K562 (cell line): ENCODE results near the gene FGFRL1. TPM values are rescaled to one million over a fixed set of nuclear protein-coding genes. Genes with fewer than 3 reads are reported as not detected.
A peak's percentile ranks its signal among the peaks of the same experiment; 100 is the strongest.

ENCODE experiments used
- ATAC-seq: fragments of 200-7000 bp; cut with Tn5 transposase; 3 replicates; pipeline ENCODE4 v1.9.1; 2020; ENCODE audit warnings: moderate library complexity
- BruUV-seq: library from RNA; stranded (reverse); fragments of 400-500 nt; replicated peaks from 2 replicates; lab custom pipeline; 2021; lab: Mats Ljungman, UMichigan
- CTCF ChIA-PET: fragments of 300-600 bp; formaldehyde crosslinking; extraction: SDS; loops from one replicate; lab custom pipeline; 2021; ENCODE audit warnings: low intra/inter-chr PET ratio; lab: Yijun Ruan, JAX
- POLR2A ChIA-PET: fragments of 300-600, 350-650 bp; sonication (Branson Sonifier 250); formaldehyde crosslinking; extraction: SDS; loops from one replicate; lab custom pipeline; 2021; ENCODE audit warnings: antibody characterized with exemption, inconsistent platforms; lab: Yijun Ruan, JAX
- DNase-seq, 4 experiments: peaks; one replicate each; pipeline versions ENCODE4 v3.0.0 to v3.0.0-alpha.2; 2011 to 2018; ENCODE audit warnings: low spot score in 3 of 4, mixed read lengths in 3 of 4; ENCODE audit errors: extremely low read depth in 1 of 4
- FAIRE-seq: peaks from 2 replicates; lab custom pipeline; 2011; peaks lifted over from hg19 to GRCh38; lab: Jason Lieb, UNC
- H2AFZ ChIP-seq: 2 replicates; pipeline ENCODE4 v1.6.0; 2011; ENCODE audit warnings: low read depth, low read length, control low read depth, inconsistent platforms
- H3K27ac ChIP-seq: fragments of 200-600 bp; 3 replicates; pipeline ENCODE4 v1.8.0; 2011; ENCODE audit warnings: low read depth, mild to moderate bottlenecking, control low read depth, inconsistent platforms, low read length, moderate library complexity, mixed read lengths; ENCODE audit errors: extremely low read depth
- H3K27me3 ChIP-seq, 2 experiments: fragments of 300-600 bp in 1 of 2; 2 replicates in 1 of 2; 3 replicates in 1 of 2; pipeline versions ENCODE4 v1.6.0 to v1.8.0; 2011; ENCODE audit warnings: inconsistent platforms in 2 of 2, low read length in 2 of 2, mild to moderate bottlenecking in 1 of 2, mixed read lengths in 1 of 2, moderate library complexity in 1 of 2; ENCODE audit not compliant: control insufficient read depth in 2 of 2, insufficient read depth in 2 of 2
- H3K36me3 ChIP-seq: fragments of 300-600 bp; 3 replicates; pipeline ENCODE4 v1.8.0; 2011; ENCODE audit warnings: mild to moderate bottlenecking, low read length, inconsistent platforms; ENCODE audit not compliant: control insufficient read depth, insufficient read depth
- H3K4me1 ChIP-seq, 2 experiments: fragments of 200-600 bp in 1 of 2; replicated peaks in 1 of 2; 2 replicates in 1 of 2; 3 replicates in 1 of 2; pipeline versions ENCODE4 v1.5.1 to v1.8.0; 2011; ENCODE audit warnings: inconsistent platforms in 2 of 2, low read length in 2 of 2, mild to moderate bottlenecking in 1 of 2, mixed read lengths in 1 of 2, moderate library complexity in 1 of 2; ENCODE audit not compliant: control insufficient read depth in 2 of 2, insufficient read depth in 2 of 2
- H3K4me2 ChIP-seq: 2 replicates; pipeline ENCODE4 v1.6.1; 2011; ENCODE audit warnings: low read length, control low read depth, inconsistent platforms, mixed read lengths; ENCODE audit not compliant: insufficient read depth
- H3K4me3 ChIP-seq: fragments of 200-600 bp; sonication (generic), shearing (Covaris generic); 2 replicates; pipeline ENCODE4 v1.5.1; 2016; ENCODE audit warnings: control low read depth, inconsistent platforms
- H3K79me2 ChIP-seq: fragments of 200-600 bp; 3 replicates; pipeline ENCODE4 v1.8.0; 2011; ENCODE audit warnings: low read length, inconsistent platforms; ENCODE audit not compliant: control insufficient read depth, insufficient read depth
- H3K9ac ChIP-seq, 2 experiments: 2 replicates each; pipeline versions ENCODE4 v1.6.0 to v1.6.1; 2011; ENCODE audit warnings: low read depth in 2 of 2, low read length in 2 of 2, control low read depth in 1 of 2, inconsistent platforms in 1 of 2, mild to moderate bottlenecking in 1 of 2, mixed read lengths in 1 of 2; ENCODE audit not compliant: insufficient read depth in 1 of 2
- H3K9me1 ChIP-seq: one replicate; pipeline ENCODE4 v1.6.0; 2011; ENCODE audit warnings: inconsistent platforms, mild to moderate bottlenecking, low read length, moderate library complexity; ENCODE audit not compliant: control insufficient read depth, insufficient read depth
- H3K9me3 ChIP-seq: replicated peaks from 2 replicates; pipeline ENCODE4 v1.5.1; 2011; ENCODE audit warnings: low read depth, low read length, inconsistent platforms; ENCODE audit not compliant: control insufficient read depth, insufficient read depth
- H4K20me1 ChIP-seq: replicated peaks from 2 replicates; pipeline ENCODE4 v1.6.1; 2011; ENCODE audit warnings: low read length, inconsistent platforms, mixed read lengths; ENCODE audit not compliant: control insufficient read depth, insufficient read depth
- NKRF ChIP-seq: fragments of 450-650 bp; IDR thresholded peaks from 2 replicates; pipeline ENCODE4 v1.6.1; 2016; ENCODE audit warnings: borderline replicate concordance
- RBM14 ChIP-seq: fragments of 200-400 bp; formaldehyde crosslinking; IDR thresholded peaks from 2 replicates; pipeline ENCODE4 v1.6.1; 2018; ENCODE audit warnings: low read depth, mild to moderate bottlenecking, low read length, moderate library complexity, borderline replicate concordance; ENCODE audit not compliant: insufficient read depth
- ZFX ChIP-seq: sonication (generic); formaldehyde crosslinking; IDR thresholded peaks from 2 replicates; pipeline ENCODE4 v1.8.0; 2022; ENCODE audit warnings: mild to moderate bottlenecking, missing genetic modification reagents, moderate library complexity
- ZNF696 ChIP-seq: fragments of 250-450 bp; sonication (Bioruptor Pico); conservative IDR thresholded peaks from 2 replicates; pipeline ENCODE4 v1.4.0; 2020; ENCODE audit warnings: mild to moderate bottlenecking, moderate library complexity
- WGBS: fragments of 100-300 bp; shearing (Covaris generic); methylation state at CpG from one replicate; pipeline ENCODE4 v1.1.6; 2016; ENCODE audit warnings: low coverage, mixed read lengths; ENCODE audit not compliant: insufficient coverage; ENCODE audit errors: missing lambda C conversion rate; 5-methylcytosine and 5-hydroxymethylcytosine counted together
- in situ Hi-C: fragments of 300-500 bp; cut with MboI; formaldehyde crosslinking; loops from 4 replicates; pipeline ENCODE4 v1.15.0; 2018; ENCODE audit warnings: inconsistent platforms, mixed read lengths
- intact Hi-C: fragments of 100-400 bp; cut with micrococcal nuclease; formaldehyde crosslinking; loops from 2 replicates; pipeline ENCODE4 v1.14.2; 2022
- polyA plus RNA-seq, 8 experiments: library from polyadenylated mRNA; depleted of rRNA in 4 of 8; stranded (reverse) in 5 of 8; unstranded in 3 of 8; fragments of >200 nt; fragmentation: Nextera tagmentation in 2 of 8; fragmentation: Illumina TruSeq in 1 of 8; extraction: Ambion mirVana in 2 of 8; extraction: Trizol in 1 of 8; gene quantifications; 2 replicates each; pipeline versions ENCODE4 v1.2.1 to v1.2.3, GENCODE V29; 2011 to 2014; ENCODE audit warnings: inconsistent platforms in 1 of 8, missing spikeins in 1 of 8
- total RNA-seq, 7 experiments: library from RNA; depleted of rRNA in 6 of 7; stranded (reverse); fragments of >200 nt in 6 of 7; fragmentation: Illumina TruSeq in 2 of 7; extraction: Trizol in 2 of 7; gene quantifications; 2 replicates each; pipeline versions ENCODE4 v1.2.1 to v1.2.3, GENCODE V29; 2011 to 2021; ENCODE audit warnings: low replicate concordance in 1 of 7
- TF ChIP-seq, protein P1 (sequence below): fragments of 250-450 bp; sonication (Bioruptor Pico); IDR thresholded peaks from 2 replicates; pipeline ENCODE4 v1.6.1; 2021; ENCODE audit warnings: mild to moderate bottlenecking

FGFRL1 gene
- total and polyA plus RNA-seq, 9 of the 15 experiments (the other 6 are each of a cell fraction or from before 2014, with no cell fraction given) = 0.34 to 49.9 (median 14.6) TPM

DNA sequence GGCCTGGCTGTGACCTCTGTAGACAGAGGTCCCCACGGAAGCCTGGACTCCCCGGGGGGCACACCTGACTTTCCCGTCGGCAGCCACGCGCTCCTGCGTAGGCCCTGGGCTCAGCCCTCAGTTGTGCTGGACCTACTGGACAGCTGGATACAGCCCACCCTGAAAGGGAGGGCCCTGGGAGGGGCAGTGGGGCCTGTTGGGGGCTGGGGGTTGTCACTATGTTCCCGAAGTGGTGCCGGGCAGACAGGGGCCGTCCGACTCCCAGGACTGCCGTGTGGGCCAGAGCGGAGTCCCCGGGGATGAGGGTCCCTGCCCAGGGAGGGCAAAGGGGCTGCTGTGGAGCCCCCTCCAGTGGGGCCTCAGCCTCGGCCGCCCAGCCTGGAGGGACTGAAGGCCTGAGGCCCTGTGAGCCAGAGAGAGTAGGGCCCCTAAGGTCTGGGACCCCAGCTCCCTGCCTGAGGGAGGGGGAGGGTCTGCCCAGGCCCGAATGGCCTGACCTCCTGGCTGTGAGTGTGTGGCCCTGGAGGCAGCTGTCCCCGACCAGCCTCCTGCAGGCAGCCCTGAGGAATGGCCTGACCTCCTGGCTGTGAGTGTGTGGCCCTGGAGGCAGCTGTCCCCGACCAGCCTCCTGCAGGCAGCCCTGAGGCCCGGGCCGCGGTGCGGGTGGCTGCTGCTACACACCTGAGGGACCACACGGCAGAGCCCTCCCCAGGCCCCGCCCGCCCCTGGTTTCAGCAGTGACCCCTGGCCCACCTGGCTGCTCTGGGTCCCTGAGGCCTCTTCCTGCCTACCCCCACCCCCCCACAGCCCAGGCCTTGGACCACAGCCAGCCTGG lies 25.8 kb downstream of the FGFRL1 start:
- H3K9ac ChIP-seq = peak overlapping the region in 1 of 2 experiments; percentile 56; a peak in 2 of 4 replicates
- POLR2A ChIA-PET = interaction anchor here (0.6 to 1.4 kb wide), 7 partner anchors 10 to 699 kb away, joined by 3 to 6 read pairs (median 3); no protein-coding TSS in a partner anchor
- in situ Hi-C loops = no loop called here

More for the DNA sequence above, 25.8 kb downstream of the FGFRL1 start:
- peak; percentile 29 for FAIRE-seq
- H4K20me1 ChIP-seq = no peaks in the 10 kb centered on the region
- no peak overlapping the region for H3K4me2 ChIP-seq
- intact Hi-C loops = no loop called here
- no peak overlapping the region for H3K27ac ChIP-seq
- H3K4me3 ChIP-seq = no peak overlapping the region
- H3K9me3 ChIP-seq = no peaks in the 10 kb centered on the region
- ATAC-seq = no peak
- CTCF ChIA-PET = no interaction called here
- no peaks in the 10 kb centered on the region for H3K9me1 ChIP-seq
- no peak for TF ChIP-seq ZNF696 (CRISPR knock-in tag)
- no peak for TF ChIP-seq NKRF
- TF ChIP-seq RBM14 = no peak
- TF ChIP-seq ZFX (CRISPR knock-in tag) = peak; percentile 27; the same call in 1 of the 2 replicates
- TF ChIP-seq, protein P1, sequence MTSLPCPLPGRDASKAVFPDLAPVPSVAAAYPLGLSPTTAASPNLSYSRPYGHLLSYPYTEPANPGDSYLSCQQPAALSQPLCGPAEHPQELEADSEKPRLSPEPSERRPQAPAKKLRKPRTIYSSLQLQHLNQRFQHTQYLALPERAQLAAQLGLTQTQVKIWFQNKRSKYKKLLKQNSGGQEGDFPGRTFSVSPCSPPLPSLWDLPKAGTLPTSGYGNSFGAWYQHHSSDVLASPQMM (CRISPR knock-in tag) = no peak
- H3K27me3 ChIP-seq = 0 out of 5 replicates have a peak, but pooled peaks cover 0 to 6% of the 10 kb centered on the region in 2 experiments
- BruUV-seq = no TSS peak
- no peaks in the 10 kb centered on the region for H3K79me2 ChIP-seq
- WGBS = 64% methylated on average over 19 of the region's 26 CpGs
- DNase-seq = no peak
- peaks cover 31 to 87% of the 10 kb centered on the region in 2 experiments for H3K4me1 ChIP-seq
- no peak overlapping the region for H2AFZ ChIP-seq
- no peaks in the 10 kb centered on the region for H3K36me3 ChIP-seq
